Placental epithelial cell (primary cell): ENCODE measurements around the gene KIF2C. TPM values are rescaled to one million over a fixed set of nuclear protein-coding genes. Genes with fewer than 3 reads are reported as not detected.

ENCODE experiments used
- small RNA-seq: library from RNA; depleted of rRNA; stranded (forward); fragments of <200 nt; gene quantifications from one replicate; pipeline ENCODE3, GENCODE V24; 2012
- total RNA-seq: library from RNA; depleted of rRNA; stranded (reverse); fragments of >200 nt; gene quantifications from 2 replicates; pipeline ENCODE4 v1.2.3, GENCODE V29; 2012

Gene KIF2C
- total RNA-seq, result 4.3 and 11.2 TPM in 2 replicates

DNA sequence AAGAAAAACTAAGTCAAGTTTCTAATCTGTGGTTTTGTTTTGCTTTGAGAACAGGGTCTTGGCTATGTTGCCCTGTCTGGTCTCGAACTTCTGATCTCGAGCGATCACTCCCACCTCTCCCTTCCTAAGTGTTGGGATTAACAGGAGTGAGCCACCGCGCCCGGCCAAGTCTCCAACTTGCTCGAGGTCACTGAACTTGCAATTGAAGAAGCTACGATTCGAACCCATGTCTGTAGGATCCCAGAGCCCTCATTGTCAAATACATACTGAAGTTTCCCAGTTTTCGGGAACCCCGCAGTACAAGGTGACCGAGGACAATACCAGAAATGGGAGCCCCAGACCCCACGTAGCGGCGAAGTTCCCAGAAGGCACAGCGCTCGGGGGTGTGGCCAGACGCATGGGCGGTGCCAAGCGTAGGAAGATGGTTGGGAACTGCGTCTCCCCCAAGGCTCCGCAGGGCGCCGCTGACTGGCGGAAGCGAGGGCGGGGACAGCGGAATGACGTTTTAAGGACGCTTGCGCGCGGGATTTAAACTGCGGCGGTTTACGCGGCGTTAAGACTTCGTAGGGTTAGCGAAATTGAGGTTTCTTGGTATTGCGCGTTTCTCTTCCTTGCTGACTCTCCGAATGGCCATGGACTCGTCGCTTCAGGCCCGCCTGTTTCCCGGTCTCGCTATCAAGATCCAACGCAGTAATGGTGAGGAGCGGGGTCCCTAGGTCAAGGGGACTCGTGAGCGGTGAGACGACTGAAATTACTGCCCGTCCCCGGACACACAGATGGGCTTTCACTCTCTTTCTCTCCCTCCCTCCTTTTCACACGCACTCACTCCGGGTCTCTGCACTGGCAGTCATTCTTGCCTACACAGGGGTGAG, at the start of gene KIF2C:
KIF2C (plus strand) TSS at position 531 of the 872 bp plus-strand sequence; CDS start at position 627, 96 bp downstream.

DNA sequence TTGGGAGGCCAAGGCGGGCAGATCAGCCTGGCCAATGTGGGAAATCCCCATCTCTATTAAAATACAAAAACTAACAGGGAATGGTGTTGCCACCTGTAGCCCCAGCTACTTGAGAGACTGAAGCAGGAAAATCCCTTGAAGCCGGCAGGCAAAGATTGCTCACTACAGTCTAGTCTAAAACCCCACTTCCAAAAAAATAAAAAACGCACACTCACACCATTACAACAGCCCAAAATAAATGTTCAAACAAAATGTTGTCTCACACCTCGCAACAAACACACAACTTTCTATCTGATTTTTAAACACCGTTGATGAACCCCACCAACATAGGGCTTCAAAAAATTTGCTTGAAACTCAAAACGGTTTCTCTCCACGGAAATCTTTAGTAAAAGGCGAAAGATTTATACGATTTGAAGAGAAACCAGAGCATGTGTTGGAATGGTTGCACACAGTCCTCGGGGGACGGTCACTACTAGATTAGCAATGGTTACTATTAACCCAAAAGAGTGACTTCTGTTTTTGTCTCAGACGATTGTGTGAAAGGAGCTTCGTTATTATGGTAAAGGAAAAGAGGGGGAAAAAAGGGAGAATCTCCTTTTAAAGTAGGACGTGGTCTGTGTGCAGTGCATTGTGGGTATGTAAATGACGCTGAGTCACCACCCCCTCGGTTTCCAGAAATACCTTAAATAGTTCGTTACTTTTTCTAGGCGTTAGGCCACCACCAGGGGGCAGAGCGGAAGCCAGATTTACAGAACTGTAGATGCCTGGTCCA, 8.7 kb upstream of the KIF2C start, which contains the start of gene RNU5D-1:
RNU5D-1 (minus strand) TSS at position 430 of the 772 bp plus-strand sequence.

GRCh38 chr1:44775078-44775929, 35.7 kb downstream of the KIF2C start, which contains the start of gene RPS8:
TSS of gene RPS8 (plus strand) at chr1:44775540. CDS start at chr1:44775597, 57 bp downstream.

DNA sequence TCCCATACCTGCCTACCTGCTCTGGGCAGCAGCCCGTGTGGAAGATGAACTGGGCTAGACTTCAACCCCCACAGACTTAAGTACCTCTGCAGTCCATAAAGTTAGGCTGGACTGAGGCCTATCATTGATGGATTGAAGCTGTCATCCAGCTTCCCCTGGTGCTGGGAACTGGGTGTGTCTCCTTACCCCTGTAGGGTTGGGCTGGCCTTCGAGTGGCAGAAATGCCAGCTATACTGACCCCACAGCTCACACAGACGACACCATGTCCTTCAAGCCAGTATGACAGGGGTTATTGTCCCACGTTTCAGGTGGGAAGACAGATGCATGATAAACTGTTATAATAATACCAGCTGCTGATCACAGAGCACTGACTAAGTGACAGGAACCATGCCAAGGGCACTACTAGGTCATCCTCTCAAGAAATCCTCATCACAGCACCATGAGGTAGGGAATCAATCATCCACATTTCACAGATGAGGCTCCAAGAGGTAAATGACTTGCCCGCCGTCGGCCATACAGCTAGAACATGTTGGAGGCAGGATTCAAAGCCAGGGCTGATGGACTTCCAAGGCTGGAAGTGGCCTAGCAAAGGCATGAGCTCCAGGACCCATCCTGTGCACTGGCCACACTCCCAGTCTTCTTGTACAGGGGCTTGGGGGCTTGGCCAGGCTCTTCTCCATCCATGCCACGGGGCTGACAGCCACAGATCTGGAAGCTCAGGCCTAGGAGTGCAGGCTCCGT, 48.7 kb downstream of the KIF2C start, which contains the start of gene BEST4:
BEST4 (minus strand) TSS at position 51 of the 741 bp plus-strand sequence. CDS start 465 bp downstream, outside the sequence.

DNA sequence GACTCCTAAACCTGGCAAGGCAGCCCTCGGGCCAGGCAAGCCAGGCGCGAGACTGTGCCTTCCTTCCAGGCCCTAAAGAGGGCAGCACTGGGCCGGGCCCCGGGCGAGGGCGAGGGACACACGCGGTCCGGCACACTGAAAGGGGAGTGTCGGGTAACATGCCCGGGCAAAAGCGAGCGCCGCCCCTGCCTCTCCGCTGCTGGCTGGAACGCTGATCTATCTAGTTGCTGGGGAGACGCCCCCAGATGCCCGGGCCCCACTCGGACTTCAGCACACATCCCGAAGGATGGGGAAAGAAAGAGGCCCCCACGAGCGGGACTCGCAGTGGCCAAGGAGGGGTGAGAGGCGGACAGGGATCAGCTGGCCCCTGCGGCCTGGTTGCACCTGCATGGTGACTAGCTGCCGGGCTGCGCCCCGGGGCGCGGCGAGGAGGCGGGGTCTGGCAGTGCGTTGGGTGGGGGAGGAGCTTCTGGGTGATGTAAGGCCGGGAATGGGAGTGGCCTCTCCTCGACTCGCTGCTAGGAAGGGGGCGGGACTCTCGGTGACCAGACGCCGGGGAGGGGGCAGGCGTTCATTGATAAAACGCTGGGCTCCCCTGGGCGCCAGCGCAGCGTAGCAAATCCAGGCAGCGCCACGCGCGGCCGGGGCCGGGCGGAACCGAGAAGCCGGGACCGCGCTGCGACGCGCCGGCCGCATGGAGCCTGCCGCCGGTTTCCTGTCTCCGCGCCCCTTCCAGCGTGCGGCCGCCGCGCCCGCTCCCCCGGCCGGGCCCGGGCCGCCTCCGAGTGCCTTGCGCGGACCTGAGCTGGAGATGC, 60.3 kb downstream of the KIF2C start, which contains the start of gene PLK3:
PLK3 (plus strand) TSS at position 608 of the 815 bp plus-strand sequence; CDS start at position 695, 87 bp downstream.

DNA sequence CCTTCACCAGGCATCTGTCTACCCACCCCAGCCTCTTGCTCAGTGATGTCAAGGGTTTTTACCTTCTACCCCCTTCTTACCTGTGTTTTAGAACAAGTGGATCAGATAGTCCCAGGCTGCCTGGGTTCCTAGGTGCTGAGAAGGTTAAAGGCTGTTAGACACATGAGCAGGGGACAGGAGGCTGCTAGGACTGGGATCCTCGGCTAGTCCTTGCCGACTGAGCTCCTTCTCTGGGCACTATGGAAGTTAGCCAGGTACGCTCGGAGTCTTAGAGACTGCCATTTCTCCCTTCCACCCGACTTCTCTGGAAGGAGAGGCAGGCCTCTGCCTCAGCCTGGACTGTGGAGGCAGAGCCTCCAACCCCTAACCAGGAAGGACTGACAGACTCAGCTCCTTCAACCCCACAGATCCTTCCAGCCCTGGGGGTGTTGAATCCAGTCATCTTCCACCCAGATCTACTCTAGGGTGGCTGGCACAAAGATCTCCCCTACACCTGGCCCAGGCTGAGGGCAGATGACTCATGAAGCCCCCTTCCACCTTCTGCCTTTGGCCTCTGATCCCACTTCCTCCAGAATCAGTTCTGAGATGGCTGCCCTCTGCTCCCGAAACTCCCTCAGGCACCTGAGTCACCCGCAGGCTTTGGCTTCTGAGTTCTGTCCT, 67.2 kb downstream of the KIF2C start, which contains the start of gene DYNLT4:
DYNLT4 (minus strand) TSS at position 648 of the 660 bp plus-strand sequence. CDS start 683 bp downstream, outside the sequence.

GRCh38 chr1:44808063-44808937, 68.7 kb downstream of the KIF2C start, which contains the start of gene BTBD19:
TSS of gene BTBD19 (plus strand) at chr1:44808523. CDS start at chr1:44808821, 298 bp downstream.

Small RNA genes within 50 kb of the gene (small RNA-seq; reads per million reads assigned to genes)
- gene RNU5D-1, result 286 reads per million, percentile 99 among the genes with 10 or more reads in this experiment
- 185 reads per million, percentile 99 among the genes with 10 or more reads in this experiment for gene RNU5F-1
- gene SNORD38A, result 1,942 reads per million, percentile 100 among the genes with 10 or more reads in this experiment
- gene SNORD38B, result not detected
- 55.8 reads per million, percentile 98 among the genes with 10 or more reads in this experiment for gene SNORD46
- not detected for gene SNORD55

Other genes starting within 250 kb of the KIF2C start
- gene TMEM53, start 65.4 kb upstream of the KIF2C start, total RNA-seq, result 7.1 and 15.8 TPM in 2 replicates
- 0.22 and 3.9 TPM in 2 replicates for gene ARMH1, start 65.1 kb upstream of the KIF2C start, total RNA-seq
- not detected in 2 replicates for gene RNU5D-1, start 8.7 kb upstream of the KIF2C start, total RNA-seq
- gene RPS8, start 35.7 kb downstream of the KIF2C start, total RNA-seq, result 1,100 and 1,117 TPM in 2 replicates
- gene BEST4, start 48.3 kb downstream of the KIF2C start, total RNA-seq, result under 0.01 and 0.11 TPM in 2 replicates
- 6.3 and 18.9 TPM in 2 replicates for gene PLK3, start 60.5 kb downstream of the KIF2C start, total RNA-seq
- 2.4 TPM in 1 of 2 replicates, not detected in the other for gene DYNLT4, start 67.5 kb downstream of the KIF2C start, total RNA-seq
- 8.6 and 11.8 TPM in 2 replicates for gene BTBD19, start 68.7 kb downstream of the KIF2C start, total RNA-seq
- under 0.01 TPM in 1 of 2 replicates, not detected in the other for gene PTCH2, start 103.4 kb downstream of the KIF2C start, total RNA-seq
- 9.4 and 18.5 TPM in 2 replicates for gene EIF2B3, start 246.8 kb downstream of the KIF2C start, total RNA-seq